Neural cell (in vitro differentiated cells): ENCODE results near the gene MYO5C. TPM values are rescaled to one million over a fixed set of nuclear protein-coding genes. Genes with fewer than 3 reads are reported as not detected.

Source experiments
- H2AFZ ChIP-seq: fragments of 200-600, 300-800 bp; sonication (generic), shearing (Covaris generic); 2 replicates; pipeline ENCODE4 v1.6.0; 2014; ENCODE audit warnings: low read depth, mild to moderate bottlenecking, antibody characterized with exemption, low read length, moderate library complexity
- H3F3A ChIP-seq: fragments of 200-600 bp; shearing (Covaris generic); 2 replicates; pipeline ENCODE4 v1.6.1; 2016; ENCODE audit warnings: mild to moderate bottlenecking, moderate library complexity, mixed read lengths, antibody characterized with exemption, low read length; ENCODE audit not compliant: insufficient read depth, poor library complexity, severe bottlenecking
- H3K27ac ChIP-seq: fragments of 200-600, 300-800 bp; sonication (generic), shearing (Covaris generic); 2 replicates; pipeline ENCODE4 v1.5.1; 2014; ENCODE audit warnings: mild to moderate bottlenecking, low read length, moderate library complexity
- H3K27me3 ChIP-seq: fragments of 300-800, 200-600 bp; sonication (generic), shearing (Covaris generic); 2 replicates; pipeline ENCODE4 v1.6.0; 2014; ENCODE audit warnings: mild to moderate bottlenecking, low read depth, low read length, moderate library complexity; ENCODE audit not compliant: insufficient read depth
- H3K36me3 ChIP-seq: fragments of 300-800, 200-600 bp; sonication (generic), shearing (Covaris generic); 2 replicates; pipeline ENCODE4 v1.5.1; 2014; ENCODE audit warnings: mild to moderate bottlenecking, antibody characterized with exemption, low read length, moderate library complexity; ENCODE audit not compliant: insufficient read depth
- H3K4me2 ChIP-seq: fragments of 300-800, 200-600 bp; sonication (generic), shearing (Covaris generic); 2 replicates; pipeline ENCODE4 v1.6.0; 2014; ENCODE audit warnings: mild to moderate bottlenecking, low read length
- H3K4me3 ChIP-seq: fragments of 300-800, 200-600 bp; sonication (generic), shearing (Covaris generic); 2 replicates; pipeline ENCODE4 v1.5.1; 2014; ENCODE audit warnings: mild to moderate bottlenecking, low read length, moderate library complexity
- H3K79me2 ChIP-seq: fragments of 200-600 bp; shearing (Covaris generic); replicated peaks from 2 replicates; pipeline ENCODE4 v1.6.0; 2014; ENCODE audit warnings: mild to moderate bottlenecking, low read length, moderate library complexity; ENCODE audit not compliant: insufficient read depth
- H3K9ac ChIP-seq: fragments of 300-800, 200-600 bp; sonication (generic), shearing (Covaris generic); 2 replicates; pipeline ENCODE4 v1.6.1; 2016; ENCODE audit warnings: mild to moderate bottlenecking, low read length, mixed read lengths
- H3K9me2 ChIP-seq: fragments of 200-600 bp; shearing (Covaris generic); 2 replicates; pipeline ENCODE4 v1.6.1; 2016; ENCODE audit warnings: mild to moderate bottlenecking, low read length, mixed read lengths; ENCODE audit not compliant: insufficient read depth
- H3K9me3 ChIP-seq: fragments of 200-600, 300-800 bp; sonication (generic), shearing (Covaris generic); 2 replicates; pipeline ENCODE4 v1.6.1; 2016; ENCODE audit warnings: mild to moderate bottlenecking, mixed run types, low read length, moderate library complexity, mixed read lengths
- H4K20me1 ChIP-seq: fragments of 200-600 bp; shearing (Covaris generic); 2 replicates; pipeline ENCODE4 v1.6.1; 2016; ENCODE audit warnings: mild to moderate bottlenecking, mixed run types; ENCODE audit not compliant: insufficient read depth
- CTCF ChIP-seq: fragments of 450-650 bp; IDR thresholded peaks from 2 replicates; pipeline ENCODE4 v1.5.1; 2014; ENCODE audit warnings: antibody characterized with exemption, mild to moderate bottlenecking, moderate library complexity; ENCODE audit not compliant: poor library complexity, severe bottlenecking
- EP300 ChIP-seq: fragments of 450-650 bp; conservative IDR thresholded peaks from 2 replicates; pipeline ENCODE4 v1.6.1; 2014; ENCODE audit warnings: antibody characterized with exemption, mild to moderate bottlenecking, moderate library complexity; ENCODE audit not compliant: poor library complexity, severe bottlenecking
- EZH2 ChIP-seq: fragments of 200-600, 300-800 bp; shearing (Covaris generic), sonication (generic); IDR thresholded peaks from 2 replicates; pipeline ENCODE4 v1.6.1; 2014; ENCODE audit warnings: antibody characterized with exemption, low read length, borderline replicate concordance, mild to moderate bottlenecking; ENCODE audit not compliant: insufficient read depth, poor library complexity, severe bottlenecking
- MXI1 ChIP-seq: fragments of 450-650 bp; conservative IDR thresholded peaks from 2 replicates; pipeline ENCODE4 v1.6.1; 2014; ENCODE audit warnings: antibody characterized with exemption, mild to moderate bottlenecking; ENCODE audit not compliant: poor library complexity, severe bottlenecking
- POLR2AphosphoS5 ChIP-seq: IDR thresholded peaks from 2 replicates; pipeline ENCODE4 v1.6.1; 2012
- RAD21 ChIP-seq: fragments of 450-650 bp; conservative IDR thresholded peaks from 2 replicates; pipeline ENCODE4 v1.6.1; 2014; ENCODE audit warnings: antibody characterized with exemption, mild to moderate bottlenecking, moderate library complexity
- REST ChIP-seq: IDR thresholded peaks from 2 replicates; pipeline ENCODE4 v1.6.1; 2012; ENCODE audit warnings: borderline replicate concordance
- SMC3 ChIP-seq: fragments of 450-650 bp; conservative IDR thresholded peaks from 2 replicates; pipeline ENCODE4 v1.6.1; 2014; ENCODE audit warnings: antibody characterized with exemption, mild to moderate bottlenecking, moderate library complexity; ENCODE audit not compliant: poor library complexity
- TAF1 ChIP-seq: IDR thresholded peaks from 2 replicates; pipeline ENCODE4 v1.6.1; 2012; ENCODE audit warnings: low read depth
- polyA plus RNA-seq: library from polyadenylated mRNA; depleted of rRNA; stranded (reverse); fragments of >200 nt; gene quantifications from 2 replicates; pipeline ENCODE4 v1.2.3, GENCODE V29; 2014

The MYO5C gene
- polyA plus RNA-seq, 1 donor from 2014 or later, result 0.77 TPM

- Histone ChIP-seq H3K4me3 (no peak overlapping the region), H2AFZ (no peak overlapping the region), H3K36me3 (no peaks in the 10 kb centered on the region), H3K9me3 (no peaks in the 10 kb centered on the region), H3K9me2 (no peaks in the 10 kb centered on the region), H4K20me1 (no peaks in the 10 kb centered on the region), H3K79me2 (no peaks in the 10 kb centered on the region), H3K27me3 (peaks cover 8% of the 10 kb centered on the region), H3K27ac (no peak overlapping the region), H3K9ac (no peak overlapping the region), H3K4me2 (no peak overlapping the region), H3F3A (no peaks in the 10 kb centered on the region)
- TF ChIP-seq CTCF (no peak), RAD21 (no peak), REST (no peak), MXI1 (no peak), EP300 (no peak), EZH2 (no peak), SMC3 (no peak), TAF1 (no peak), POLR2AphosphoS5 (no peak)
Observed at GRCh38 chr15:52290329-52290728, 5.3 kb downstream of the MYO5C start.

- Histone ChIP-seq H3F3A (no peaks in the 10 kb centered on the region), H3K9me2 (no peaks in the 10 kb centered on the region), H3K9me3 (no peaks in the 10 kb centered on the region), H3K9ac (no peak overlapping the region), H2AFZ (no peak overlapping the region), H3K36me3 (no peaks in the 10 kb centered on the region), H4K20me1 (no peaks in the 10 kb centered on the region), H3K27me3 (peaks cover 2% of the 10 kb centered on the region), H3K27ac (no peak overlapping the region), H3K4me2 (no peak overlapping the region), H3K79me2 (no peaks in the 10 kb centered on the region), H3K4me3 (no peak overlapping the region)
- no peak for TF ChIP-seq SMC3
Observed at GRCh38 chr15:52289629-52290081, 5.9 kb downstream of the MYO5C start.

GRCh38 chr15:52288986-52289385 lies 6.6 kb downstream of the MYO5C start:
- Histone ChIP-seq H3K9ac (no peak overlapping the region), H3K9me3 (no peaks in the 10 kb centered on the region), H4K20me1 (no peaks in the 10 kb centered on the region), H3K4me3 (no peak overlapping the region), H2AFZ (no peak overlapping the region), H3K4me2 (no peak overlapping the region), H3K9me2 (no peaks in the 10 kb centered on the region), H3K36me3 (no peaks in the 10 kb centered on the region), H3K27me3 (no peaks in the 10 kb centered on the region), H3K27ac (no peak overlapping the region), H3K79me2 (no peaks in the 10 kb centered on the region), H3F3A (no peaks in the 10 kb centered on the region)
- no peak for TF ChIP-seq TAF1
- TF ChIP-seq EP300, result no peak
- TF ChIP-seq CTCF, result no peak
- TF ChIP-seq RAD21, result no peak
- TF ChIP-seq MXI1, result no peak
- TF ChIP-seq POLR2AphosphoS5, result no peak
- TF ChIP-seq SMC3, result no peak
